Calu3 (cell line): ENCODE measurements around the gene CDC45. TPM values are rescaled to one million over a fixed set of nuclear protein-coding genes. Genes with fewer than 3 reads are reported as not detected.

Source experiments
- BruUV-seq: library from RNA; stranded (reverse); fragments of 400-500 nt; replicated peaks from 2 replicates; lab custom pipeline; 2021; lab: Mats Ljungman, UMichigan
- CTCF ChIA-PET: fragments of 300-600 bp; sonication (Branson Sonifier 250); formaldehyde crosslinking; loops from one replicate; lab custom pipeline; 2022; ENCODE audit warnings: antibody characterized with exemption; lab: Charles Lee
- DNase-seq: peaks from one replicate; pipeline ENCODE4 v3.0.0; 2022
- H3K27ac Mint-ChIP-seq: one replicate; pipeline ENCODE4 v1.8.0; 2022; ENCODE audit warnings: mixed read lengths; ENCODE audit not compliant: unreplicated experiment
- H3K27me3 Mint-ChIP-seq: one replicate; pipeline ENCODE4 v1.8.0; 2022; ENCODE audit warnings: mixed read lengths; ENCODE audit not compliant: unreplicated experiment
- H3K36me3 Mint-ChIP-seq: one replicate; pipeline ENCODE4 v1.8.0; 2022; ENCODE audit warnings: mild to moderate bottlenecking, moderate library complexity, mixed read lengths; ENCODE audit not compliant: insufficient read depth, unreplicated experiment
- H3K4me1 Mint-ChIP-seq: one replicate; pipeline ENCODE4 v1.8.0; 2022; ENCODE audit warnings: mild to moderate bottlenecking, low read depth, mixed read lengths; ENCODE audit not compliant: unreplicated experiment
- H3K4me3 Mint-ChIP-seq: one replicate; pipeline ENCODE4 v1.8.0; 2022; ENCODE audit warnings: mild to moderate bottlenecking, low read depth, moderate library complexity, mixed read lengths; ENCODE audit not compliant: unreplicated experiment
- H3K9me3 Mint-ChIP-seq: one replicate; pipeline ENCODE4 v1.8.0; 2022; ENCODE audit warnings: low read depth, mixed read lengths; ENCODE audit not compliant: unreplicated experiment
- intact Hi-C: fragments of 100-400 bp; cut with micrococcal nuclease; formaldehyde crosslinking; loops from one replicate; pipeline ENCODE4 v1.10.0; 2022; ENCODE audit not compliant: unreplicated experiment
- total RNA-seq: library from RNA; stranded (reverse); gene quantifications from 2 replicates; pipeline ENCODE4 v1.2.3, GENCODE V29; 2022
- TF ChIP-seq, protein P1 (sequence below): fragments of 200-600 bp; IDR thresholded peaks from one replicate; pipeline ENCODE4 v1.8.0; 2022; ENCODE audit warnings: antibody characterized with exemption; ENCODE audit not compliant: unreplicated experiment

CDC45 gene
- total RNA-seq, 1 experiment from 2014 or later: 45.0 TPM

DNA sequence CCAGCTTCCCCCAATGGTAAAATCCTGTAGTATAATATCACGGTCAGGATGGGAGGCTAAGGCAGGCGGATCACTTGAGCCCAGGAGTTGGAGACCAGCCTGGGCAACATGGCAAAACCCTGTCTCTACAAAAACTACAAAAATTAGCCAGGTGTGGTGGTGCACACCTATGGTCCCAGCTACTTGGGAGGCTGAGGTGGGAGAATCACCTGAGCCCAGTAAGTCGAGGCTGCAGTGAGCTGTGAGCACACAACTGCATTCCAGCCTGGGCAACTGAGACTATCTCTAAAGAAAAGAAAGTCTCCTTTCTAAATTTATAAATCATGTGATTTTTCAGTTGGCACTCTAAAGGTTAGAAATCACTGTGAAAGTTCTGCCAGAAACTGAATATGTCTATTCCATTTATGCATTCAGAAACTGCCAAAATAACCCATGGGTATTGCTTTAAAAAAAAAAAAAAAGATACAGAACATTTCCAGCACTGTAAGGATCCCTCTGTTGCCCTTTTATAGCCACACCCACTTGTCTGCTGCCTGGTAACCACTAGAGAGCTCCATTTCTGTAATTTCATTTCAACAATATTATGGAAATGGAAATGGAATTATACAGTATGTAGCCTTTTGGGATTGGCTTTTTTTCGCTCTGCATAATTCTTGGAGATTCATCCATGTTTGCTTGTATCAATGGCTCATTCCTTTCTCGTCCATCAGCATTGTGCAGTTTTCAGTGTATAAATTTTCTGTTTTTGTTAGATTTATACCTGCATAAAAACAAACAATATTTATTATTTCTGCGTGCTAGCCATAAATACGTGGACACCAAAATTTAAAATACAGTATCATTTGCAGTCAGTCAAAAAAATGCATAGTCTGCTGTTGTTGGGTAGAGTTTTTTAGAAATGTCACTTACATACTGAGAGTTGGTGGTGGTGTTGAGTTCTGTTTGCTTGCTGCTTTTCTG lies 9.4 kb downstream of the CDC45 start:
- TF ChIP-seq, protein P1, sequence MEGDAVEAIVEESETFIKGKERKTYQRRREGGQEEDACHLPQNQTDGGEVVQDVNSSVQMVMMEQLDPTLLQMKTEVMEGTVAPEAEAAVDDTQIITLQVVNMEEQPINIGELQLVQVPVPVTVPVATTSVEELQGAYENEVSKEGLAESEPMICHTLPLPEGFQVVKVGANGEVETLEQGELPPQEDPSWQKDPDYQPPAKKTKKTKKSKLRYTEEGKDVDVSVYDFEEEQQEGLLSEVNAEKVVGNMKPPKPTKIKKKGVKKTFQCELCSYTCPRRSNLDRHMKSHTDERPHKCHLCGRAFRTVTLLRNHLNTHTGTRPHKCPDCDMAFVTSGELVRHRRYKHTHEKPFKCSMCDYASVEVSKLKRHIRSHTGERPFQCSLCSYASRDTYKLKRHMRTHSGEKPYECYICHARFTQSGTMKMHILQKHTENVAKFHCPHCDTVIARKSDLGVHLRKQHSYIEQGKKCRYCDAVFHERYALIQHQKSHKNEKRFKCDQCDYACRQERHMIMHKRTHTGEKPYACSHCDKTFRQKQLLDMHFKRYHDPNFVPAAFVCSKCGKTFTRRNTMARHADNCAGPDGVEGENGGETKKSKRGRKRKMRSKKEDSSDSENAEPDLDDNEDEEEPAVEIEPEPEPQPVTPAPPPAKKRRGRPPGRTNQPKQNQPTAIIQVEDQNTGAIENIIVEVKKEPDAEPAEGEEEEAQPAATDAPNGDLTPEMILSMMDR: no peak
- no peak for DNase-seq
- Mint-ChIP-seq H3K27me3 (no peaks in the 10 kb centered on the region), H3K9me3 (no peaks in the 10 kb centered on the region), H3K4me3 (no peak overlapping the region), H3K36me3 (peaks cover 18% of the 10 kb centered on the region), H3K4me1 (no peaks in the 10 kb centered on the region), H3K27ac (no peak overlapping the region)
- intact Hi-C loops: no loop called here
- CTCF ChIA-PET: interaction anchor here (0.6 to 1.0 kb wide), 3 partner anchors 77 to 414 kb away, joined by 4 to 8 read pairs (median 7); no protein-coding TSS in a partner anchor
- BruUV-seq: no TSS peak

DNA sequence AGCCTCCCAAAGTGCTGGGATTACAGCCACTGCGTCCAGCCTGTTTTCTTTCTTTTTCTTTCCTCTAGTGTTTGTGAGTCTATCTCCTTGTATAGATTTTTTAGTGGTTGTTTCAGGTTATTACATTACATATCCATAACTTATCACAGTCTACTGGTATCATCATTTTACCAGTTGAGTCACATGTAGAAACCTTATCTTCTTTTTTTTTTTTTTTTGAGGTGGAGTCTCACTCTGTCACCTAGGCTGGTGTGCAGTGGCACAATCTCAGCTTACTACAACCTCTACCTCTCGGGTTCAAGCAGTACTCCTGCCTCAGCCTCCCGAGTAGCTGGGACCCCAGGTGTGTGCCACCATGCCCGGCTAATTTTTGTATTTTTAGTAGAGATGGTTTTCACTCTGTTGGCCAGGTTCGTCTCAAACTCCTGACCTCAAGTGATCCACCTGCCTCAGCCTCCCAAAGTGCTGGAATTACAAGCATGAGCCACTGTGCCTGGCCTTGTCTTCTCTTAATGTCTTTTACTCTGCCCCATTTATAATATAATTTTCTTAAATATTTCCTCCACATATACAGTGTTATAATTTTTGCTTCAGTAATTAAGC lies 11.0 kb downstream of the CDC45 start:
- intact Hi-C loops: no loop called here
- TF ChIP-seq, protein P1: no peak
- H3K27ac Mint-ChIP-seq: no peak overlapping the region
- H3K36me3 Mint-ChIP-seq: peaks cover 10% of the 10 kb centered on the region
- no TSS peak for BruUV-seq
- no peak overlapping the region for H3K4me3 Mint-ChIP-seq
- no peaks in the 10 kb centered on the region for H3K27me3 Mint-ChIP-seq
- no peaks in the 10 kb centered on the region for H3K4me1 Mint-ChIP-seq
- no peaks in the 10 kb centered on the region for H3K9me3 Mint-ChIP-seq
- no peak for DNase-seq
- CTCF ChIA-PET: no interaction called here

GRCh38 chr22:19492504-19493174 lies 12.9 kb downstream of the CDC45 start:
- no peaks in the 10 kb centered on the region for H3K27me3 Mint-ChIP-seq
- H3K9me3 Mint-ChIP-seq: no peaks in the 10 kb centered on the region
- H3K36me3 Mint-ChIP-seq: peaks cover 10% of the 10 kb centered on the region
- TF ChIP-seq, protein P1: no peak
- no peak overlapping the region for H3K4me3 Mint-ChIP-seq
- intact Hi-C loops: no loop called here
- H3K4me1 Mint-ChIP-seq: no peaks in the 10 kb centered on the region
- BruUV-seq: no TSS peak
- no peak overlapping the region for H3K27ac Mint-ChIP-seq
- DNase-seq: no peak
- CTCF ChIA-PET: interaction anchor here (0.9 kb wide), 1 partner anchor 15 kb away, joined by 4 read pairs; no protein-coding TSS in a partner anchor

- Mint-ChIP-seq H3K9me3 (no peaks in the 10 kb centered on the region), H3K27me3 (no peaks in the 10 kb centered on the region), H3K27ac (no peak overlapping the region), H3K4me1 (no peaks in the 10 kb centered on the region), H3K4me3 (no peak overlapping the region), H3K36me3 (peaks cover 10% of the 10 kb centered on the region)
- CTCF ChIA-PET: interaction anchor here (0.9 to 1.4 kb wide), 2 partner anchors 15 to 17 kb away, joined by 3 to 4 read pairs; partner anchors contain the start of gene CDC45
- TF ChIP-seq, protein P1: no peak
- BruUV-seq: no TSS peak
- intact Hi-C loops: no loop called here
- DNase-seq: no peak
These were observed 14.4 kb downstream of the CDC45 start for GRCh38 chr22:19494001-19494560.
